Left lung (tissue), 10 donors: ENCODE data around the gene BRSK2. TPM values are rescaled to one million over a fixed set of nuclear protein-coding genes. Genes with fewer than 3 reads are reported as not detected.

Source experiments
- ATAC-seq: fragments of 200-7000 bp; cut with Tn5 transposase; one replicate; pipeline ENCODE4 v1.9.1; 2020; ENCODE audit warnings: moderate library complexity
- DNase-seq, 4 donors: peaks; one replicate each; pipeline ENCODE4 v3.0.0-alpha.2; 2013 to 2020
- H3K27ac ChIP-seq, 2 donors: fragments of 200-600 bp; sonication (generic) in 1 of 2; one replicate each; pipeline versions ENCODE4 v1.5.0 to v1.8.0; 2020 to 2021
- H3K27me3 ChIP-seq, 2 donors: fragments of 200-600 bp; sonication (generic) in 1 of 2; one replicate each; pipeline versions ENCODE4 v1.5.0 to v1.8.0; 2020 to 2021
- H3K36me3 ChIP-seq, 2 donors: fragments of 200-600 bp; sonication (generic) in 1 of 2; one replicate each; pipeline versions ENCODE4 v1.5.0 to v1.8.0; 2020 to 2021
- H3K4me1 ChIP-seq, 2 donors: fragments of 200-600 bp; one replicate each; pipeline ENCODE4 v1.8.0; 2021
- H3K4me3 ChIP-seq, 2 donors: fragments of 200-600 bp; sonication (generic) in 1 of 2; one replicate each; pipeline versions ENCODE4 v1.5.0 to v1.8.0; 2020 to 2021; ENCODE audit warnings: mild to moderate bottlenecking in 1 of 2
- H3K9me3 ChIP-seq, 2 donors: fragments of 200-600 bp; sonication (generic) in 1 of 2; one replicate each; pipeline versions ENCODE4 v1.5.0 to v1.8.0; 2020 to 2021
- intact Hi-C, 2 donors: fragments of 100-400 bp; cut with DNase I; formaldehyde crosslinking; loops; one replicate each; pipeline versions ENCODE4 v1.11.2 to v1.14.2; 2022
- polyA plus RNA-seq, 6 donors: library from polyadenylated mRNA; unstranded; fragments of 120-200 nt; gene quantifications; one replicate each; pipeline ENCODE4 v1.2.1, GENCODE V29; 2013; ENCODE audit not compliant: insufficient read length in 6 of 6
- total RNA-seq, 2 donors: library from RNA; stranded (reverse); fragmentation: NEBNext Ultra II Directional; extraction: Animal tissue kit (Norgen Biotek cat#: 25700); gene quantifications; one replicate each; pipeline ENCODE4 v1.2.1, GENCODE V29; 2021
- TF ChIP-seq, protein P1 (sequence below), 2 donors: fragments of 200-600 bp; sonication (generic) in 1 of 2; IDR thresholded peaks; one replicate each; pipeline versions ENCODE4 v1.5.0 to v1.8.0; 2021; ENCODE audit warnings: antibody characterized with exemption in 2 of 2
- donor health status: DM: no; HTN: yes; CAD: no.
- donor health status: DM: no; HTN: no; CAD: no.

BRSK2 gene
- total and polyA plus RNA-seq, 8 donors = 0.13 to 1.1 (median 0.69) TPM

DNA sequence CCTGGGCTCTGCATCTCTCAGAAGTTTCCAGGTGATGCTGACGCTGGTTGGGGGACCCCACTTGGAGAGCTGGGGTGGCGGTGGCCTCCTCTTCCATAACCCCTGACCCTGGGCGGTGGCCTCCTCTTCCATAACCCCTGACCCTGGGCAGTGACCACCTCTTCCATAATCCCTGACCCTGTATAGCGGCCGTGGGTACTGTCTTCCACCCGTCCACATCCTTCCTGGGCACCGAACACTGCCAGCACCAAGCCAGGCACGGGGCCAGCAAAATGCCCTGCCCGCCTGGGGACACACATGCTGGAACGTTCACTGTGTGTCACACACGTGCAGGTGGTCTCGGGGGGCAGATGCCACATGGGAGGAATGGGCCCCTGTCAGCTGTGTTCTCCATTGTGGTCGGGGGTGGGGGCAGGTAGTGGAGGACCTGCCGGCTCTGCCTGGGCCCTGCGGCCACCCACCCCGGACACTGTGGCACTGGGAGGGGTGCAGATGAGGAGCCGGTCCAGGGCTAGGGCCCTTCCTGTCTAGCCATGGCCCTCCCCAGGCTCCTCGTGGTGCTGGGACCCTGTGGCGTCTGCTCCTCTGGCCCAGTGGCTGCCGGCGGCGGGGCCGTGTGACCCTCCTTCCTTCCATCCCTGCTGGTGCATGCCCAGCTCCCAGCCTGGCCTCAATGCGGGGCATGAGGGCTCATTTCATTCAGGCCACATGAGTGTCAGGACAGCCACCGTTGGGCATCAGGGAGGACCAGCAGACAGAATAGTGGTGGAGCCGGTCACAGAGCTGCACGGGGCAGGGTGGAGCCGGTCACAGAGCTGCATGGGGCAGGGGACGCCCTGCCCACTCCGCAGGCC, 10.8 kb downstream of the BRSK2 start:
- no peak for ATAC-seq
- Histone ChIP-seq H3K4me1 (no peaks in the 10 kb centered on the region), H3K4me3 (no peak overlapping the region), H3K27me3 (peaks cover 0 to 100% of the 10 kb centered on the region in 2 donors), H3K27ac (no peak overlapping the region), H3K36me3 (no peaks in the 10 kb centered on the region), H3K9me3 (no peaks in the 10 kb centered on the region)
- peak in 1 of 4 donors; percentile 69 for DNase-seq
- TF ChIP-seq, protein P1, sequence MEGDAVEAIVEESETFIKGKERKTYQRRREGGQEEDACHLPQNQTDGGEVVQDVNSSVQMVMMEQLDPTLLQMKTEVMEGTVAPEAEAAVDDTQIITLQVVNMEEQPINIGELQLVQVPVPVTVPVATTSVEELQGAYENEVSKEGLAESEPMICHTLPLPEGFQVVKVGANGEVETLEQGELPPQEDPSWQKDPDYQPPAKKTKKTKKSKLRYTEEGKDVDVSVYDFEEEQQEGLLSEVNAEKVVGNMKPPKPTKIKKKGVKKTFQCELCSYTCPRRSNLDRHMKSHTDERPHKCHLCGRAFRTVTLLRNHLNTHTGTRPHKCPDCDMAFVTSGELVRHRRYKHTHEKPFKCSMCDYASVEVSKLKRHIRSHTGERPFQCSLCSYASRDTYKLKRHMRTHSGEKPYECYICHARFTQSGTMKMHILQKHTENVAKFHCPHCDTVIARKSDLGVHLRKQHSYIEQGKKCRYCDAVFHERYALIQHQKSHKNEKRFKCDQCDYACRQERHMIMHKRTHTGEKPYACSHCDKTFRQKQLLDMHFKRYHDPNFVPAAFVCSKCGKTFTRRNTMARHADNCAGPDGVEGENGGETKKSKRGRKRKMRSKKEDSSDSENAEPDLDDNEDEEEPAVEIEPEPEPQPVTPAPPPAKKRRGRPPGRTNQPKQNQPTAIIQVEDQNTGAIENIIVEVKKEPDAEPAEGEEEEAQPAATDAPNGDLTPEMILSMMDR (IDR thresholded peaks at IDR 0.05) = no peak
- intact Hi-C loops = no loop called here

DNA sequence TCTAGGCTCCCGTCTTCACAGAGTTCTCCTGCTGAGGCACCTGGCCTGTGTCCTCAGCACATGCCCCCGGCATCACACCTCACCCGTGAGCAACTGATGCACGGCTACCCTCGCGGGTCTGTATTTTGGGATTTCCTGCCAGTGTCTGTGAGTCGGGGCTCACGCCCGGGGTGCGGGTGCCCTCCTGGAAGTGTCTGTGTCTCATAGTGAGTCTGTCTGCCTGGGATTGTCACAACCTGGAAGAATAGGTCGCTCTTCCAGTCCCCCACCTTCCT, 11.4 kb downstream of the BRSK2 start:
- intact Hi-C loops = no loop called here
- H3K4me1 ChIP-seq = no peaks in the 10 kb centered on the region
- TF ChIP-seq, protein P1 (IDR thresholded peaks at IDR 0.05) = no peak
- H3K27ac ChIP-seq = no peak overlapping the region
- H3K4me3 ChIP-seq = no peak overlapping the region
- no peaks in the 10 kb centered on the region for H3K9me3 ChIP-seq
- H3K36me3 ChIP-seq = no peaks in the 10 kb centered on the region
- ATAC-seq = no peak
- DNase-seq = no peak
- H3K27me3 ChIP-seq = peaks cover 0 to 100% of the 10 kb centered on the region in 2 donors

DNA sequence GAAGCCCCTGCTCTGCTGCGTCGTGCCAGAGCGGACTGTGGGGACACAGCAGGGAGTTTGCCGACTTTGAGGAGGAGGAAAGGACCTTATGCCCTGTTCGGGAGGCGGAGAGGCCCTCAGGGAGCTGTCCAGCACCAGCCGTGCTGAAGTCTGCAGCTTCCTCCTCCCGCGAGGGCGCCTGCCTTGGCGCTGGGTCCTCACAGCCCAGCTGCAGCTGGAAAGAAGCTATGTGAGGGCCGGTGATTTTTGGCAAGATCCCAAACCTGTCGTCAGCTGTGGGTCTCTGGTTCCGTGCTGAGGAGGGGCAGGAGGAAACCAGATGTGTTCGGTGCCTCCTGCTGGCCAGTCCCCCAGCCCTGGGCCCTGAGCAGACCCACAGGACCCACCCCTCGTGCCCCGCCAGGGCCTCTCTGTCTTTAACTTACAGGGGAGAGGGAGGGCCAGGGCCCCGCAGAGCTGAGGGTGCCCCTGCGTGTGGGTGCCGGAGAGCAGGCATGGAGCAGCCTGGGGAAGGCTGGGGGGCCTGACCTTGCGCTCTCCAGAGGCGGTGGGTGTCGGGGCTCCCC, 12.0 kb downstream of the BRSK2 start:
- ATAC-seq (peak; percentile 88), DNase-seq (peak; percentile 64 to 88 (median 80))
- no peak overlapping the region for H3K4me3 ChIP-seq
- H3K36me3 ChIP-seq = no peaks in the 10 kb centered on the region
- no peak overlapping the region for H3K27ac ChIP-seq
- intact Hi-C loops = no loop called here
- H3K4me1 ChIP-seq = no peaks in the 10 kb centered on the region
- peaks cover 0 to 100% of the 10 kb centered on the region in 2 donors for H3K27me3 ChIP-seq
- TF ChIP-seq, protein P1 (IDR thresholded peaks at IDR 0.05) = no peak
- no peaks in the 10 kb centered on the region for H3K9me3 ChIP-seq

DNA sequence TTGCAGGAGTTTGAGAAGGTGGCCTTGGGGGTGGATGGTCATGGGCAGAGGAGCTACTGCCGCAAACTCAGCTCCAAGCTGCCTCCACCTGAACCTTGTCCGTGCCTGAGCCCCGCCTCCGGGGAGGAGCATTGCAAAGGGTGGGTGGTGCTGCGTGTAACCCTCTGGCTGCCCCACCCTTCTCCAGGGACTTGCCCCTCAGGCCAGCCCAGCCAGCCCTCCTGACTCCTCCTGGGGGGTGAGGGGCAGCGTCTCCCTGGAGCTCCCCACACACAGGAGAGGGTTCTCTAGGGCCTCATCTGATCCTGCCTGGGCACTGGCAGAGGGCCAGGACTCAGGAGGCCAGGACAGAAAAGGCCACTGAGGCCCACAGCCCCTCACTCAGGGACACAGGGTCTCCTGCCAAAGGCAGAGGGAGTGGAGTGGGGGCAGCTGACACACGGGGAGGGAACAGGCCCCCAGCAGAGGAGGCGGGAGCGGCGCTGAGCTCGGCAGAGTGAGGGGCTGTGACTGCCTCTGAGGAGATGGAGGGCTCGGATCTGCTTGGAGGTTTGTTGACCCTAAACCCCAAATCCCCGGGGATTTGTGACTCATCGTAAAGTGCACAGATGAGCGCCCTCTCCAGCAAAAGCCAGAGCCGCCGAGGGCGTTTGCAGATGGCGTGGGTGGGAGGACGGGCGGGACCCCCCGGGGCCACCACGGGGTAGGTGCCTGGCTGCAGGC, 12.8 kb downstream of the BRSK2 start:
- H3K4me1 ChIP-seq = no peaks in the 10 kb centered on the region
- H3K9me3 ChIP-seq = no peaks in the 10 kb centered on the region
- ATAC-seq (no peak), DNase-seq (peak in 1 of 4 donors; percentile 62)
- intact Hi-C loops = no loop called here
- peaks cover 0 to 100% of the 10 kb centered on the region in 2 donors for H3K27me3 ChIP-seq
- TF ChIP-seq, protein P1 (IDR thresholded peaks at IDR 0.05) = no peak
- H3K36me3 ChIP-seq = no peaks in the 10 kb centered on the region
- H3K4me3 ChIP-seq = no peak overlapping the region
- H3K27ac ChIP-seq = no peak overlapping the region

DNA sequence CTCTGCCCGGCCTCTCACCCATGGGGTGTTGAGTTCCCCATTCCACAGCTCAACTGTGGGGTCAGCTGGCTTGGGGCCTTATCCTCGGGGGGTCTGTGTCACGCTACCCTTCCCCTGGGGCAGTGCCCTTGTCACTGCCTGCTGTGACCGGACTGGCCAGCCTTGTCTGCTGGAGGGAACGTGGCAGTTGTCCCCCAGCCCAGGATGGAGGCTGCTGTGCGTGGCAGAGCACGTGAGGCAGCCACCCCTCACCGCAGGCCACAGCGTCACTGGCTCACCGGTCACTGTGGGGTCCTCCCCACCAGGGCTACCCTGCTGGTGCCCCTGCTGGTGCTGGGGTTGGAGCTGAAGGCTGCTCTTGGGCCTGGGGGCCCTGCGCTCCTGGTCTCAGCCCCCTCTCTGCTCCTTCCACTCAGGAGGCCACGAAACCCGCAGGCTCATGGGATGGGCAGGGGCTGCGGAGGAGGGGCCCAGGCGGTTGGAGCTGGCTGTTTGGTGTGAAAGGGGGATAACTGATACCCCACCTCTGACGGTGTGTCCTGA, 13.4 kb downstream of the BRSK2 start:
- Histone ChIP-seq H3K36me3 (no peaks in the 10 kb centered on the region), H3K4me3 (no peak overlapping the region), H3K9me3 (no peaks in the 10 kb centered on the region), H3K27ac (no peak overlapping the region), H3K4me1 (no peaks in the 10 kb centered on the region), H3K27me3 (peaks cover 0 to 100% of the 10 kb centered on the region in 2 donors)
- no peak for ATAC-seq
- TF ChIP-seq, protein P1 (IDR thresholded peaks at IDR 0.05) = no peak
- intact Hi-C loops = no loop called here
- DNase-seq = peak in 1 of 4 donors; percentile 45
